GM19397 (cell line): Measurements from ENCODE around the gene PSMB2.

Source experiments
- ATAC-seq: cut with Tn5 transposase; IDR thresholded peaks from one replicate; pipeline ENCODE4 v1.9.1; 2021; ENCODE audit warnings: mild to moderate bottlenecking, moderate library complexity; ENCODE audit not compliant: unreplicated experiment

The PSMB2 gene

DNA sequence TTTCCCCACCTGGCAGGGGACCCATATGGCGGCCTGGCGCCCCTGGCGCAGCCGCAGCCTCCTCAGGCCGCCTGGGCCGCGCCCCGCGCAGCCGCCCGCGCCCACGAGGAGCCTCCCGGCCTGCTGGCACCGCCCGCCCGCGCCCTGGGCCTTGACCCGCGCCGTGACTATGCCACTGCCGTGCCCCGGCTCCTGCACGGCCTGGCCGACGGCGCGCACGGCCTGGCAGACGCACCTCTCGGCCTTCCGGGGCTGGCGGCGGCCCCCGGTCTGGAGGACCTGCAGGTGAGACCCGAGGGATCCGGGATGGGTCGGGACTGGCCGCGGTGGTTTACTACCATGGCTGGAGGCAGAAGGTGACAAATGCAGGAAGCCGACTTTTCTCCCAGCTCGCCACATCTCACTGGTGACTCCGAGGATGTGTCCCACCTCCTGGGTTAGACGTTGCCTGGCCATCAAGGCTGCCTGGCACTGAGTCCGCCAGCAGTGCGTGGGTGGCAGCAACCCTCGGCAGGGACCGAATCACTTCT is 67.1 kb downstream of the PSMB2 start:
- no peak for ATAC-seq

- no peak for ATAC-seq
Measured at GRCh38 chr1:35573198-35574124, 67.9 kb downstream of the PSMB2 start, which contains the start of gene TFAP2E. TSS of gene TFAP2E (plus strand) at chr1:35573314. CDS start at chr1:35573578, 264 bp downstream.

GRCh38 chr1:35572296-35572695 is 69.0 kb downstream of the PSMB2 start:
- no peak for ATAC-seq

DNA sequence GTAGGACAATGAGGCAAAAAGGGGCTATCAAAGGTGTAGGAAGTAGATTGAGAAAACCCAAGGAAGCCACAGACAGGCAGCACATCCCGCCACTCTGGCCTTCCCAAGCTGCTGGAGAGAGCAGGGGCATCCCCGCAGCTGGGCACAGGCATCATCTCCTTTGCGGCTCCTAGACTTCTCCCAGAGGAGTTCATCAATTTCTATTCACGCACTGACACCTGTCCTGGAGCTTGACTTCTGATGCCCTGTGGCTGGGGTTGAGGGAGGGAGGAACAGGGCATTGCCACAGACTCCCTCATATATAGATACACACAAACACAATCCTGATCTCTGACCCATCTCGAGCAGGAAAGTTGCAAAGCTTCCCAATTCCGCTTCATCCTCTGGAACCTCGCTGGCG is 70.1 kb downstream of the PSMB2 start:
- no peak for ATAC-seq

DNA sequence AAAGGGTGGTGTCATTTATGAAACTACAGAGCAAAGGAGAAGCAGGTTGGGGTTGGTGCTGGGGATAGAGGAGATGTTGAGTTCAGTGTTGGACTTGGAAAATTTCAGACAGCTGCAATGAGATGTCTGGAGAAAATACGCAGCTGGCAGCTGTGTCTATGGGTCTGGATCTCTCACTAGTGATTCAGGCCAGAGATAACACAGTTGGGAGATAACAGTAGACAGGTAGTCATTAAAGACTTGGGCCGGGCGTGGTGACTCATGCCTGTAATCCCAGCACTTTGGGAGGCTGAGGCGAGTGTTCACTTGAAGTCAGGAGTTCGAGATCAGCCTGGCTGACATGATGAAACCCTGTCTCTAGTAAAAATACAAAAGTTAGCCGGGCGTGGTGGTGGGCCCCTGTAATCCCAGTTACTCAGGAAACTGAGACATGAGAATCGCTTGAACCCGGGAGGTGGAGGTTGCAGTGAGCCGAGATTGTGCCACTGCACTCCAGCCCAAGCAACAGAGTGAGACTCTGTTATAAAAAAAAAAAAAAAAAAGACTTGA is 70.7 kb downstream of the PSMB2 start:
- no peak for ATAC-seq

DNA sequence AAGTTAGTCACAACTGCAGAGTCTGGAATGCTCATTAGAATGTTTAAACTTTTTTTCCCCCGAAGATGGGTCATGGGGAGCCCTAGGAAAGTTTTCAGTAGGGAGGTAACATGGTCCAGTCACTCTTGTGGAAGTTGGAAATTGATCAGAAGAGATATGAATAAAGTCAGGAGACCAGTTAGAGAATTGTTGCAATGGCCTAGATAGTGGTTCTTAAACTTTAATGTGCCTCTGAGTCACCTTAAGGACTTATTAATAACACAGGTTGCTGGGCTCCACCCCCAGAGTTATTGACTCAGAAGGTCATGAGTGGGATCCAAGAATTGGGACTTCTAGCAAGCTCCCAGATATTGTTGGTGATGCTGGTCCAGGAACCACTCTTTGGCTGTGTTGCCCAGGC is 71.4 kb downstream of the PSMB2 start:
- no peak for ATAC-seq

- no peak for ATAC-seq
Measured at GRCh38 chr1:35568975-35569395, 72.3 kb downstream of the PSMB2 start.

- no peak for ATAC-seq
Measured at GRCh38 chr1:35567947-35568558, 73.3 kb downstream of the PSMB2 start.

DNA sequence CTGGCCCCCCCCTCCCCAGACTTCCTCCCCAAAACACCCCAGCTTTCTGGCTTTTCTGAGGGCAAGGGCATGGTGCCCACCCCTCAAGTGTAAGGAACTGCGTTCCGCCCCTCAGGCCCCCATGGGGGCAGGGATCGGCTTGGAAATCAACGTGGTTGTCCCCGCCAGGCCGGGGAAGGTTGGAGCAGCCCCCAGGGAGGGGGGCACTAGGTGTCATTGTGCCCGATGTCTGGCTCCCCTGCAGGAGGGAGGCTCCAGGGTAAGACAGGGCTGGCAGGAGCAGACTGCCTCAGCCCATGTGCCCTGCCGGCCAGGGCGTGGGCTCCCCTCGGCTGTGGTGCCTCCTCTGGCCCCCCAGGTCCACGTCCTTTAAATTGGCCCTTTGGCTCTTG is 75.6 kb downstream of the PSMB2 start:
- ATAC-seq = no peak

DNA sequence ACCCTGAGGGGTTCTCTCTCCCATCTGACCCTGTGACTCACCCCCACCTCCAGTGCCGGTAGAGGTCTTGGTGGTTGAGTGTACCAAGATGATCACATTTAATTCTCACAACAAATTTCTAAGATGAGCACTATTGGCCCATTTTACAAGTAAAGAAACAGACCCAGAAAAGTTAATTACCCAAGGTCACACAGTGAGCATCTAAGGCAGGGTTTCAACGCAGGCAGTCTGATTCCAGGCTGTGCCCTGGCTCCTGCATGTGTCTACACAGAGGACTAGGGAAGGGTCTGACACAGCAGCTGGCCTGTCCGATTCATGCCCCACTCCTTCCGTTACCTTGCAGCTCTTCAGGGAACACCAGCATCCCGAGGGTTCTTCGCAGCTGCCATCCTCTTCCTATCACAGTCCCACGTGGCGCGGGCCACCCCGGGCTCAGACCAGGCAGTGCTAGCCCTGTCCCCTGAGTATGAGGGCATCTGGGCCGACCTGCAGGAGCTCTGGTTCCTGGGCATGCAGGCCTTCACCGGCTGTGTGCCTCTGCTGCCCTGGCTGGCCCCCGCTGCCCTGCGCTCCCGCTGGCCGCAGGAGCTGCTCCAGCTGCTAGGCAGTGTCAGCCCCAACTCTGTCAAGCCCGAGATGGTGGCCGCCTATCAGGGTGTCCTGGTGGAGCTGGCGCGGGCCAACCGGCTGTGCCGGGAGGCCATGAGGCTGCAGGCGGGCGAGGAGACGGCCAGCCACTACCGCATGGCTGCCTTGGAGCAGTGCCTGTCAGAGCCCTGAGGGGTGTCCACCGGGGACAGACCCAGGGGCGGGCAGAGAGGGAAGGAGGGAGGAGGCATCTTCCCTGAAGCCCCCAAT is 76.2 kb downstream of the PSMB2 start:
- no peak for ATAC-seq

GRCh38 chr1:35564037-35564883 is 77.1 kb downstream of the PSMB2 start:
- ATAC-seq = no peak

DNA sequence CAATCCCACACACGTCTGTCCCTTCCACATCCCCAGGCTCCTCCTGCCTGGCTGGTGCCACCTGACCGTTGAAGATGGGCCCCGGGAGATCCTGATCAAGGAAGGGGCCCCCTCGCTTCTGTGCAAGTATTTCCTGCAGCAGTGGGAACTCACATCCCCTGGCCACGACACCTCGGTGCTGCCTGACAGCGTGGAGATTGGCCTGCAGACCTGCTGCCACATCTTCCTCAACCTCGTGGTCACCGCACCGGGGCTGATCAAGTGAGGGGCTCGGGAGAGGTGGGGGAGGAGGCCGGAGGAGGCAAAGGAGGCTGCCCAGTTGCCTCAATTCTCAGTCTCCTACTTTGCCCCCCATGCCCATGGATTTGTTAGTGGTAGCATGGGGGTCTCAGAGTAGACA is 78.2 kb downstream of the PSMB2 start:
- no peak for ATAC-seq

GRCh38 chr1:35561972-35562680 is 79.2 kb downstream of the PSMB2 start:
- ATAC-seq = no peak

- ATAC-seq = no peak
Measured at GRCh38 chr1:35561297-35561971, 79.9 kb downstream of the PSMB2 start.

DNA sequence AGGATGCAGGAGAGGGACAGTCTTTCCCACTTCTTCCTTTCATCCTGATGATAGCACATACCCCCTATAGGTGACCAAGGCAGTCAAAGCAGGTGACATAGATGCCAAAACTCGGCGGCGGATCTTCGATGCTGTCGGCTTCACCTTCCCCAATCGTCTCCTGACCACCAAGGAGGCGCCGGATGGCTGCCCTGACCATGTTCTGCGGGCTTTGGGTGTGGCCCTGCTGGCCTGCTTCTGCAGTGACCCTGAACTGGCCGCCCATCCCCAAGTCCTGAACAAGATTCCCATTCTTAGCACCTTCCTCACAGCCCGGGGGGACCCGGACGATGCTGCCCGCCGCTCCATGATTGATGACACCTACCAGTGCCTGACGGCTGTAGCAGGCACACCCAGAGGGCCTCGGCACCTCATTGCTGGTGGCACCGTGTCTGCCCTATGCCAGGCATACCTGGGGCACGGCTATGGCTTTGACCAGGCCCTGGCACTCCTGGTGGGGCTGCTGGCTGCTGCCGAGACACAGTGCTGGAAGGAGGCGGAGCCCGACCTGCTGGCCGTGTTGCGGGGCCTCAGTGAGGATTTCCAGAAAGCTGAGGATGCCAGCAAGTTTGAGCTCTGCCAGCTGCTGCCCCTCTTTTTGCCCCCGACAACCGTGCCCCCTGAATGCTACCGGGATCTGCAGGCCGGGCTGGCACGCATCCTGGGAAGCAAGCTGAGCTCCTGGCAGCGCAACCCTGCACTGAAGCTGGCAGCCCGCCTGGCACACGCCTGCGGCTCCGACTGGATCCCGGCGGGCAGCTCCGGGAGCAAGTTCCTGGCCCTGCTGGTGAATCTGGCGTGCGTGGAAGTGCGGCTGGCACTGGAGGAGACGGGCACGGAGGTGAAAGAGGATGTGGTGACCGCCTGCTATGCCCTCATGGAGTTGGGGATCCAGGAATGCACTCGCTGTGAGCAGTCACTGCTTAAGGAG is 80.8 kb downstream of the PSMB2 start:
- ATAC-seq = no peak

- no peak for ATAC-seq
Measured at GRCh38 chr1:35559317-35559944, 81.9 kb downstream of the PSMB2 start.
